ENCODE data around the gene CBFA2T2.
"Not testable (repeated sequence)": the region's sequence is repeated elsewhere in the genome, so short reads cannot be mapped to it uniquely, and the experiment has no call there.

The CBFA2T2 gene

GRCh38 chr20:33629533-33629932 lies 139.6 kb downstream of the CBFA2T2 start:
- no peak for DNase-seq (ENCODE audit: low read depth)
- no peak overlapping the region for H3K4me3 ChIP-seq (ENCODE audit: low read length)
- no peak for TF ChIP-seq CTCF (conservative IDR thresholded peaks at IDR 0.05; ENCODE audit: low read length)

- no peak for TF ChIP-seq CTCF (conservative IDR thresholded peaks at IDR 0.05; ENCODE audit: low read length)
- DNase-seq (ENCODE audit: low read depth): no peak
- H3K4me3 ChIP-seq (ENCODE audit: low read length): no peak overlapping the region
Measured at GRCh38 chr20:33629979-33630378, 140.1 kb downstream of the CBFA2T2 start.

GRCh38 chr20:33630507-33630906 lies 140.6 kb downstream of the CBFA2T2 start:
- no peak overlapping the region for H3K4me3 ChIP-seq (ENCODE audit: low read length)
- no peak for DNase-seq (ENCODE audit: low read depth)
- TF ChIP-seq CTCF (conservative IDR thresholded peaks at IDR 0.05; ENCODE audit: low read length): no peak

DNA sequence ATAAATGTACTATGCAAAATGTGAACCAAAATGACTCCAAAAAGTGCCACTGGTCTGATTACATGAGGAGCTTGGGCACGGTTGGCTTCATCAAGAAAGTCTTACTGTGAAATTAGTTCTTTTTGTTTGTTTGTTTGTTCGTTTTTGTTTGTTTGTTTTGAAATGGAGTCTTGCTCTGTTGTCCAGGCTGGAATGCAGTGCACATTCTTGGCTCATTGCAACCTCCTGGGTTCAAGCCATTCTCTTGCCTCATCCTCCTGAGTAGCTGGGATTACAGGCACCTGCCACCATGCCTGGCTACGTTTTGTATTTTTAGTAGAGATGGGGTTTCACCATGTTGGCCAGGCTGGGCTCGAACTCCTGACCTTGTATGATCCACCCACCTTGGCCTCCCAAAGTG lies 142.0 kb downstream of the CBFA2T2 start:
- DNase-seq (ENCODE audit: low read depth): not testable (repeated sequence)

GRCh38 chr20:33635341-33635740 lies 145.4 kb downstream of the CBFA2T2 start:
- no peak overlapping the region for H3K4me3 ChIP-seq (ENCODE audit: low read length)
- no peak for TF ChIP-seq CTCF (conservative IDR thresholded peaks at IDR 0.05; ENCODE audit: low read length)
- no peak for DNase-seq (ENCODE audit: low read depth)

More for the DNA sequence above, 142.0 kb downstream of the CBFA2T2 start:
- H3K4me3 ChIP-seq (ENCODE audit: low read length): not testable (repeated sequence)

GRCh38 chr20:33636776-33637175 lies 146.9 kb downstream of the CBFA2T2 start:
- TF ChIP-seq CTCF (conservative IDR thresholded peaks at IDR 0.05; ENCODE audit: low read length): no peak
- H3K4me3 ChIP-seq (ENCODE audit: low read length): no peak overlapping the region
- no peak for DNase-seq (ENCODE audit: low read depth)

GRCh38 chr20:33640287-33640686 lies 150.4 kb downstream of the CBFA2T2 start:
- TF ChIP-seq CTCF (conservative IDR thresholded peaks at IDR 0.05; ENCODE audit: low read length): no peak
- no peak overlapping the region for H3K4me3 ChIP-seq (ENCODE audit: low read length)
- no peak for DNase-seq (ENCODE audit: low read depth)

Measured in AG10803 (cell line).